Breast epithelium (tissue), 4 donors: Measurements from ENCODE around the gene ASB5. TPM values are rescaled to one million over a fixed set of nuclear protein-coding genes. Genes with fewer than 3 reads are reported as not detected.

Source experiments
- DNase-seq, 2 donors: peaks; one replicate each; pipeline ENCODE4 v3.0.0-alpha.2; 2019; ENCODE audit warnings: low spot score in 2 of 2
- H3K27ac ChIP-seq, 2 donors: fragments of 200-600 bp; sonication (generic) in 1 of 2; one replicate each; pipeline ENCODE4 v1.5.1; 2016 to 2019; ENCODE audit warnings: mild to moderate bottlenecking in 1 of 2
- H3K27me3 ChIP-seq, 2 donors: fragments of 200-600 bp; sonication (generic) in 1 of 2; one replicate each; pipeline versions ENCODE4 v1.5.1 to v1.6.0; 2017 to 2019; ENCODE audit warnings: control low read depth in 1 of 2, mild to moderate bottlenecking in 1 of 2
- H3K36me3 ChIP-seq: fragments of 200-600 bp; one replicate; pipeline ENCODE4 v1.5.1; 2019
- H3K4me1 ChIP-seq, 2 donors: fragments of 200-600 bp; sonication (generic); one replicate each; pipeline ENCODE4 v1.5.1; 2016 to 2019; ENCODE audit warnings: control low read depth in 1 of 2
- H3K4me3 ChIP-seq, 3 donors: fragments of 200-600 bp; sonication (generic); 1 replicate in 2 of 3; 2 replicates in 1 of 3; pipeline ENCODE4 v1.5.1; 2016 to 2019; ENCODE audit warnings: mild to moderate bottlenecking in 3 of 3, moderate library complexity in 2 of 3
- H3K9me3 ChIP-seq, 2 donors: fragments of 200-600 bp; sonication (generic) in 1 of 2; one replicate each; pipeline ENCODE4 v1.5.1; 2016 to 2019; ENCODE audit warnings: control low read depth in 1 of 2
- POLR2A ChIP-seq: fragments of 450-650 bp; IDR thresholded peaks from one replicate; pipeline ENCODE4 v1.6.1; 2016; ENCODE audit warnings: antibody characterized with exemption, mild to moderate bottlenecking, moderate library complexity
- POLR2AphosphoS5 ChIP-seq, 3 donors: sonication (generic); formaldehyde crosslinking; IDR thresholded peaks; one replicate each; pipeline ENCODE4 v1.6.1; 2017; ENCODE audit warnings: antibody characterized with exemption in 3 of 3
- intact Hi-C: fragments of 100-400 bp; cut with DNase I; formaldehyde crosslinking; loops from one replicate; pipeline ENCODE4 v1.15.1; 2023; ENCODE audit warnings: low total_unique reads
- total RNA-seq, 3 donors: library from RNA; depleted of rRNA; stranded (reverse); fragments of >200 nt; gene quantifications; one replicate each; pipeline ENCODE4 v1.1.0, GENCODE V29; 2016
- TF ChIP-seq, protein P1 (sequence below), 3 donors: fragments of 450-650 bp; IDR thresholded peaks; one replicate each; pipeline ENCODE4 v1.5.1; 2016 to 2017; ENCODE audit warnings: antibody characterized with exemption in 3 of 3, mild to moderate bottlenecking in 3 of 3, moderate library complexity in 3 of 3

Gene ASB5
- total RNA-seq, 3 donors from 2014 or later = not detected

DNA sequence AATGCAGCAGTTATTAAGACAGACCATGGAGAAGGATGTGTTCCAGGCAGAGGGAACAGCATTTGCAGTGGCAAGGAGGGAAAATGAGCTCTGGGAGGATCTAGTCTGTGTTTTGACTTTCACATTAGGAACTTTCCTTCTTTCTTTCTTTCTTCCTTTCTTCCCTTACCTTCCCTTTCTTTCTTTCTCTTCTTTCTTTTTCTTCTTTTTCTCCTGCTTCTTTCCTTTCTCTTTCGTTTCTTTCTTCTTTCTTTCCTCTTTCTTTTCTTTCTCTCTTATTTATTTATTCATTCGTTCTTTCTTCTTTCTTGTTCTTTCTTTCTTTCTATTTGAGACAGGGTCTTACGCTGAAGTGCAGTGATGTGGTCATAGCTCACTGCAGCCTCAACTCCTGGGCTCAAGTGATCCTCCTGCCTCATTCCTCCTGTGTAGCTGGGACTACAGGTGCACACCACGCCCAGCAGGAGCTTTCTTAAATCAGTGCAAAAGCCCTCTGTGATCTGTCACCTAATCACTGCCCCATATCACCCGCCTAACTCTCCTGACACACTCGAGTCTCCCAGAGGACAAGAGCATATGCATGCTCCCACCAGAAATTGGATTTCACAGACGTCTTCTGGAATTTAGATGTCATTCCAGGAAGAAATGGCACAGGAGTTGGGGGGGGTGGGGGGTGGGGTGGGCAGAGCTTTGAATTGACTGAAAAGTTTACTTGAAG is 58.3 kb downstream of the ASB5 start:
- TF ChIP-seq POLR2A = no peak
- TF ChIP-seq, protein P1, sequence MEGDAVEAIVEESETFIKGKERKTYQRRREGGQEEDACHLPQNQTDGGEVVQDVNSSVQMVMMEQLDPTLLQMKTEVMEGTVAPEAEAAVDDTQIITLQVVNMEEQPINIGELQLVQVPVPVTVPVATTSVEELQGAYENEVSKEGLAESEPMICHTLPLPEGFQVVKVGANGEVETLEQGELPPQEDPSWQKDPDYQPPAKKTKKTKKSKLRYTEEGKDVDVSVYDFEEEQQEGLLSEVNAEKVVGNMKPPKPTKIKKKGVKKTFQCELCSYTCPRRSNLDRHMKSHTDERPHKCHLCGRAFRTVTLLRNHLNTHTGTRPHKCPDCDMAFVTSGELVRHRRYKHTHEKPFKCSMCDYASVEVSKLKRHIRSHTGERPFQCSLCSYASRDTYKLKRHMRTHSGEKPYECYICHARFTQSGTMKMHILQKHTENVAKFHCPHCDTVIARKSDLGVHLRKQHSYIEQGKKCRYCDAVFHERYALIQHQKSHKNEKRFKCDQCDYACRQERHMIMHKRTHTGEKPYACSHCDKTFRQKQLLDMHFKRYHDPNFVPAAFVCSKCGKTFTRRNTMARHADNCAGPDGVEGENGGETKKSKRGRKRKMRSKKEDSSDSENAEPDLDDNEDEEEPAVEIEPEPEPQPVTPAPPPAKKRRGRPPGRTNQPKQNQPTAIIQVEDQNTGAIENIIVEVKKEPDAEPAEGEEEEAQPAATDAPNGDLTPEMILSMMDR (IDR thresholded peaks at IDR 0.05) = no peak
- TF ChIP-seq POLR2AphosphoS5 (IDR thresholded peaks at IDR 0.05) = no peak
- Histone ChIP-seq H3K27ac (no peak overlapping the region), H3K9me3 (no peaks in the 10 kb centered on the region), H3K4me1 (no peaks in the 10 kb centered on the region), H3K4me3 (no peak overlapping the region), H3K27me3 (peaks cover 0 to 5% of the 10 kb centered on the region in 2 donors), H3K36me3 (no peaks in the 10 kb centered on the region)
- DNase-seq = no peak
- intact Hi-C loops = no loop called here

DNA sequence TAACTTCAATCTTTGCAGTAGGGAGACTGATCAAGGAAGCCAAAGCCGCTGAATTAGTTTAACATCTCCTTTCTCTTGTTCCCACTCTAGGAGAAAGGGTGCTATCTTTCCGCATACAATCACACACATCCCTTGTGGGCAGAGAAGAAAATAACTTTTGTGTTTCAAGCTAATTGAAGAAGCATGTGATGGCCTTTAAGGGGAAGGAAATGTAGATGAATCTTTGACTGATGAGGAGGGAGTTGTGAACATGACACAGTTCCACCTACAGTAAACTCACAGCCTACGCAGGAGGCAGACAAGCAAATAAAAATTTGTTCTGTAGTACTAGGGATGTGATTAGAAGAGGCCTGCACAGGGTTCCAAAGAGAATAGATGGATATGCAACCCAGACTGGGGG is 58.9 kb downstream of the ASB5 start:
- Histone ChIP-seq H3K27me3 (peaks cover 0 to 9% of the 10 kb centered on the region in 2 donors), H3K4me3 (no peak overlapping the region), H3K9me3 (no peaks in the 10 kb centered on the region), H3K36me3 (no peaks in the 10 kb centered on the region), H3K4me1 (no peaks in the 10 kb centered on the region), H3K27ac (no peak overlapping the region)
- DNase-seq = no peak
- TF ChIP-seq, protein P1 (IDR thresholded peaks at IDR 0.05) = no peak
- TF ChIP-seq POLR2A = no peak
- no peak for TF ChIP-seq POLR2AphosphoS5 (IDR thresholded peaks at IDR 0.05)
- intact Hi-C loops = no loop called here

DNA sequence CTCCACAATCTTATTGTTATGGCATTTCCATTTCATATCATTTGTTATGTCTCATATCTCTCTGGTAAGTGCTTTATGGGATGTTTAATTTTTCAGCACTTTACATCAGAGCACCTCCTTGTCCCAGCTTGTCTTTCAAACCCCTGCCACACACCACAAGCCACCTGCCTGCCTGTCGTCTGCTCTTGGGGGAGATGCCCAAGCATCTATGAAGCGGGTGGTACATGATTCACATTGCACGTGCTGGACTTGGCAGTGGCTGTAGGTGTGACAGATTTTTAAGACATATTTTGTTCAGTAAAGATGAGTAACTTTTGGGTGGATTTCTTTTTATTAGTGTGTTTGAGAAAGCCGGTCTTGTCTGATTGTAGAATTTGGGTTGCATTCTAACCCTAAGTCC is 59.5 kb downstream of the ASB5 start:
- no peak overlapping the region for H3K4me3 ChIP-seq
- no peaks in the 10 kb centered on the region for H3K36me3 ChIP-seq
- TF ChIP-seq POLR2A = no peak
- no peak for DNase-seq
- intact Hi-C loops = no loop called here
- no peak overlapping the region for H3K27ac ChIP-seq
- no peaks in the 10 kb centered on the region for H3K4me1 ChIP-seq
- peaks cover 0 to 9% of the 10 kb centered on the region in 2 donors for H3K27me3 ChIP-seq
- H3K9me3 ChIP-seq = no peaks in the 10 kb centered on the region

DNA sequence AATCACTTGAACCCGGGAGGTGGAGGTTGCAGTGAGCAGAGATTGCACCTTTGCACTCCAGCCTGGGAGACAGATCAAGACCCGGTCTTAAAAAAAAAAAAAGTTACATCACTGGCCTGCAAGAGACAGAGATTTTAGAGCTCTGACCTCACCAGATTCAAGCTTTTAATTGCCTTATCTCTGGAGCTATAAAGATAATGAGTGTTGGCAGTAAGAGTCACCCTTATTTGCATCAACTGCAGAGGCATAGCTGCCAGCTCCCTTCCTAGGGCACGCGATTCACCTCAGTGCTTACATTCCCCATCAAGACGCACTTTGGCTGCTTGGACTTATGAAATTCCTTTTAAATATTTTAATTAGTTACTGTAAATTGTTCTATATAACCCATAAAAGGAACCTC is 61.2 kb downstream of the ASB5 start:
- peaks cover 0 to 9% of the 10 kb centered on the region in 2 donors for H3K27me3 ChIP-seq
- H3K4me3 ChIP-seq = no peak overlapping the region
- H3K36me3 ChIP-seq = no peaks in the 10 kb centered on the region
- TF ChIP-seq POLR2A (no peak), POLR2AphosphoS5 (IDR thresholded peaks at IDR 0.05) (no peak)
- TF ChIP-seq, protein P1 (IDR thresholded peaks at IDR 0.05) = no peak
- no peak for DNase-seq
- H3K9me3 ChIP-seq = no peaks in the 10 kb centered on the region
- intact Hi-C loops = no loop called here
- no peak overlapping the region for H3K27ac ChIP-seq
- H3K4me1 ChIP-seq = no peaks in the 10 kb centered on the region

DNA sequence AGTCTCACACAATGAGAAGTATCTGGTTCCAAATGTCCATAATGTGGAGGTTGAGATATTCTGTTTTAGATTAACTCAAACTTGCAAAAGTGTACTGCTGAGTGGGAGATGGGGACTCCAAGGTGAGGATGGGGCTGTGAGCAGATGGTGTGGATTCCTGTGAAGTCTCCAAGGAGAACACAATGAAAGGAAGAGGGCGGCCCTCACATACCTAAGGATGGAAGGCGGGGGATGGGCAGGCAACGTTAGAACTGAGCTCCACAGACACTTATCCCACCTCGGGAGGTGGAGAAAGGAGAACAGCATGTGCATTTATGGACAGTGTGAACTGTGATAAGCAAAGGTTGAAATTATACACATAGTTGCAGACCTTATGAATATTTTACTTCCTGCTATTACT is 63.7 kb downstream of the ASB5 start:
- no peak for DNase-seq
- Histone ChIP-seq H3K27me3 (peaks cover 0 to 9% of the 10 kb centered on the region in 2 donors), H3K9me3 (no peaks in the 10 kb centered on the region), H3K4me3 (no peak overlapping the region), H3K36me3 (no peaks in the 10 kb centered on the region), H3K4me1 (no peaks in the 10 kb centered on the region), H3K27ac (no peak overlapping the region)
- TF ChIP-seq POLR2A (no peak), POLR2AphosphoS5 (IDR thresholded peaks at IDR 0.05) (no peak)
- TF ChIP-seq, protein P1 (IDR thresholded peaks at IDR 0.05) = no peak
- intact Hi-C loops = no loop called here
